Stomach (tissue), 9 donors: Measurements from ENCODE around the gene GRIA4. TPM values are rescaled to one million over a fixed set of nuclear protein-coding genes. Genes with fewer than 3 reads are reported as not detected.

Experiments used
- DNase-seq, 2 donors: peaks; one replicate each; pipeline versions ENCODE4 v3.0.0 to v3.0.0-alpha.2; 2013 to 2019
- H3K27ac ChIP-seq, 5 donors: fragments of 200-600 bp in 4 of 5; sonication (generic) in 4 of 5; one replicate each; pipeline ENCODE4 v1.5.1; 2013 to 2019; ENCODE audit warnings: mild to moderate bottlenecking in 1 of 5, moderate library complexity in 1 of 5
- H3K27me3 ChIP-seq, 3 donors: fragments of 200-600 bp; sonication (generic); one replicate each; pipeline ENCODE4 v1.5.1; 2017 to 2019; ENCODE audit warnings: mixed run types in 1 of 3
- H3K36me3 ChIP-seq, 4 donors: fragments of 200-600 bp; sonication (generic); 1 replicate in 3 of 4; 2 replicates in 1 of 4; pipeline ENCODE4 v1.5.1; 2016 to 2019
- H3K4me1 ChIP-seq, 4 donors: fragments of 200-600 bp; sonication (generic); one replicate each; pipeline ENCODE4 v1.5.1; 2016 to 2019
- H3K4me3 ChIP-seq, 4 donors: fragments of 200-600 bp; sonication (generic) in 3 of 4; one replicate each; pipeline ENCODE4 v1.5.1; 2016 to 2019; ENCODE audit warnings: mild to moderate bottlenecking in 1 of 4
- H3K9me3 ChIP-seq, 4 donors: fragments of 200-600 bp; sonication (generic); one replicate each; pipeline ENCODE4 v1.5.1; 2016 to 2019
- EP300 ChIP-seq: sonication (generic); formaldehyde crosslinking; IDR thresholded peaks from one replicate; pipeline ENCODE4 v1.6.1; 2017; ENCODE audit warnings: antibody characterized with exemption
- POLR2A ChIP-seq, 4 donors: fragments of 450-650 bp; IDR thresholded peaks; one replicate each; pipeline ENCODE4 v1.6.1; 2016; ENCODE audit warnings: antibody characterized with exemption in 4 of 4, control low read depth in 2 of 4, mild to moderate bottlenecking in 1 of 4, moderate library complexity in 1 of 4
- POLR2AphosphoS5 ChIP-seq, 3 donors: sonication (generic); formaldehyde crosslinking; IDR thresholded peaks; one replicate each; pipeline ENCODE4 v1.6.1; 2016; ENCODE audit warnings: antibody characterized with exemption in 3 of 3
- WGBS, 5 donors: extraction: QIAGEN DNeasy Blood & Tissue Kit in 3 of 5; methylation state at CpG; one replicate each; pipeline versions ENCODE4 v1.1.5 to v1.1.7; 2013 to 2018; 5-methylcytosine and 5-hydroxymethylcytosine counted together
- intact Hi-C: fragments of 100-400 bp; cut with DNase I; formaldehyde crosslinking; loops from one replicate; pipeline ENCODE4 v1.15.1; 2023; ENCODE audit warnings: low total_unique reads
- polyA plus RNA-seq, 3 donors: library from polyadenylated mRNA; stranded (reverse); fragments of 200-250 nt; gene quantifications; one replicate each; pipeline ENCODE4 v1.2.3, GENCODE V29; 2013
- total RNA-seq, 5 donors: library from RNA; depleted of rRNA; stranded (reverse); fragments of >200 nt; gene quantifications; one replicate each; pipeline versions ENCODE4 v1.1.0 to v1.2.3, GENCODE V29; 2014 to 2016
- TF ChIP-seq, protein P1 (sequence below), 7 experiments: fragments of 450-650 bp in 4 of 7; fragments of 200-600 bp in 3 of 7; sonication (generic) in 3 of 7; IDR thresholded peaks; one replicate each; pipeline ENCODE4 v1.5.1; 2016 to 2019; ENCODE audit warnings: antibody characterized with exemption in 7 of 7, control low read depth in 2 of 7, mild to moderate bottlenecking in 1 of 7
- donor health status: healthy with polysubstance abuse.
- donor health status: Bipolar disorder and iron deficiency.
- donor health status: healthy.

GRIA4 gene
- total and polyA plus RNA-seq, 8 donors = under 0.01 to 5.9 (median 2.0) TPM; not detected in 1

DNA sequence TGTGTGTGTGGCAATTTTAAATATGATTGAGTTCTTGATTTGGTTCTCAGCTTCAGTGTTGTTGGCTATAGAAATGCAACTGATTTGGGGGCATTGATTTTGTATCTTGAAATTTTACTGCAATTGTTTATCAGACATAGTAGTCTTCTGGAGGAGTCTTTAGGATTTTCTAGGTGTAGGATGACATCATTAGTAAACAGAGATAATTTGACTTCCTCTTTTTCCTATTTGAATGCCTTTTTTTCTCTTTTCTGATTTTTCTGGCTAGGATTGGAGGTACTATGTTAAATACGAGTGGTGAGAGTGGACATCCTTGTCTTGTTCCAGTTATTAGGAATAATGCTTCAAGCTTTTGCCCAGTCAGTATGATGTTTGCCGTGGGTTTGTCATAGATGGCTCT lies 287.3 kb downstream of the GRIA4 start:
- no peaks in the 10 kb centered on the region for H3K36me3 ChIP-seq
- no peaks in the 10 kb centered on the region for H3K9me3 ChIP-seq
- H3K27ac ChIP-seq = no peak overlapping the region
- intact Hi-C loops = no loop called here
- WGBS, 5 donors = 84 to 95% (median 89%) methylated on average over 2 of the region's 2 CpGs
- DNase-seq = no peak
- TF ChIP-seq EP300 (no peak), POLR2AphosphoS5 (IDR thresholded peaks at IDR 0.05) (no peak), POLR2A (IDR thresholded peaks at IDR 0.05) (no peak)
- TF ChIP-seq, protein P1, sequence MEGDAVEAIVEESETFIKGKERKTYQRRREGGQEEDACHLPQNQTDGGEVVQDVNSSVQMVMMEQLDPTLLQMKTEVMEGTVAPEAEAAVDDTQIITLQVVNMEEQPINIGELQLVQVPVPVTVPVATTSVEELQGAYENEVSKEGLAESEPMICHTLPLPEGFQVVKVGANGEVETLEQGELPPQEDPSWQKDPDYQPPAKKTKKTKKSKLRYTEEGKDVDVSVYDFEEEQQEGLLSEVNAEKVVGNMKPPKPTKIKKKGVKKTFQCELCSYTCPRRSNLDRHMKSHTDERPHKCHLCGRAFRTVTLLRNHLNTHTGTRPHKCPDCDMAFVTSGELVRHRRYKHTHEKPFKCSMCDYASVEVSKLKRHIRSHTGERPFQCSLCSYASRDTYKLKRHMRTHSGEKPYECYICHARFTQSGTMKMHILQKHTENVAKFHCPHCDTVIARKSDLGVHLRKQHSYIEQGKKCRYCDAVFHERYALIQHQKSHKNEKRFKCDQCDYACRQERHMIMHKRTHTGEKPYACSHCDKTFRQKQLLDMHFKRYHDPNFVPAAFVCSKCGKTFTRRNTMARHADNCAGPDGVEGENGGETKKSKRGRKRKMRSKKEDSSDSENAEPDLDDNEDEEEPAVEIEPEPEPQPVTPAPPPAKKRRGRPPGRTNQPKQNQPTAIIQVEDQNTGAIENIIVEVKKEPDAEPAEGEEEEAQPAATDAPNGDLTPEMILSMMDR (IDR thresholded peaks at IDR 0.05) = no peak
- no peaks in the 10 kb centered on the region for H3K27me3 ChIP-seq
- no peaks in the 10 kb centered on the region for H3K4me1 ChIP-seq
- H3K4me3 ChIP-seq = no peak overlapping the region

DNA sequence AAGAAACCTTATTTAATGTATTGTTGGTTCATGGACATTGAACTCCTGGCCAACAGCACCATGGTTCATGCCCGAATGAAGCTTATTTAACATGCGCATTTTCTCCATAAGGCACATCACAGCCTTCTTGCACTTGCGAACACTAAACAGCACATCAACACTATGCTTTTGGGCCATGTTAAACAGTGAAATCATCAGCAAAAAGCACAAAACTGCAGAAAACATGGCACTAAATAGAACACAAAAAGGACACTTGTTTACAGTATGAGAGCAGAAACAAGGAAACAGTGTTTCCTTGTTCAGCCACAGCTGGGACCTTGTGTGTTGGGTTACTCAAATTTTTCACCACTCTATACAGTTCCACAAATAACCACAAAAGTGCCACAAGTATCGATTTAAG lies 289.9 kb downstream of the GRIA4 start:
- DNase-seq = no peak
- Histone ChIP-seq H3K27ac (no peak overlapping the region), H3K36me3 (no peaks in the 10 kb centered on the region), H3K4me3 (no peak overlapping the region), H3K9me3 (no peaks in the 10 kb centered on the region), H3K27me3 (no peaks in the 10 kb centered on the region), H3K4me1 (no peaks in the 10 kb centered on the region)
- 88 to 89% (median 88%) methylated on average over 4 of the region's 4 CpGs for WGBS, 5 donors
- TF ChIP-seq, protein P1 (IDR thresholded peaks at IDR 0.05) = no peak
- no peak for TF ChIP-seq POLR2A (IDR thresholded peaks at IDR 0.05)
- TF ChIP-seq EP300 = no peak
- no peak for TF ChIP-seq POLR2AphosphoS5 (IDR thresholded peaks at IDR 0.05)
- intact Hi-C loops = no loop called here

DNA sequence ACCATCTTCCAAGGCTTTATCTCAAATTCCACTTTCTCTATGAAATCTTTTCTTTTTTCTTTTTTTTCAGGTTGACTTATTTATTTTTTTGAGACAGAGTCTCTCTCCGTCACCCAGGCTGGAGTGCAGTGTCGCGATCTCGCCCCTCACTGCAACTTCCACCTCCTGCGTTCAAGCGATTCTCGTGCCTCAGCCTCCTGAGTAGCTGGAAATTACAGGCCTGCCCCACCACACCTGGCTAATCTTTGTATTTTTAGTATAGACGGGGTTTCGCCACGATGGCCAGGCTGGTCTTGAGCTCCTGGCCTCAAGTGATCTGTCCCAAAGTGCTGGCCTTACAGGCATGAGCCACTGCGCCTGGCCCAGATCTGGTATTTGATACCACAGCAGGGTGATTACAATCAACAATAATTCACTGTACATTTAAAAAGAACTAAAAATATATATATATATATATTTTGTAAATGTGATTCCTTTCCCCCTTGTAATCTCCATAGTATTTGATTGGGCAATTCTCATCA lies 290.7 kb downstream of the GRIA4 start:
- intact Hi-C loops = no loop called here
- no peak for DNase-seq
- H3K4me1 ChIP-seq = no peaks in the 10 kb centered on the region
- no peaks in the 10 kb centered on the region for H3K36me3 ChIP-seq
- no peak overlapping the region for H3K27ac ChIP-seq
- WGBS, 5 donors = 92 to 96% (median 93%) methylated on average over 11 of the region's 11 CpGs
- no peaks in the 10 kb centered on the region for H3K27me3 ChIP-seq
- no peaks in the 10 kb centered on the region for H3K9me3 ChIP-seq
- TF ChIP-seq POLR2A (IDR thresholded peaks at IDR 0.05) = no peak
- TF ChIP-seq, protein P1 (IDR thresholded peaks at IDR 0.05) = no peak
- TF ChIP-seq POLR2AphosphoS5 (IDR thresholded peaks at IDR 0.05) = no peak
- TF ChIP-seq EP300 = no peak
- H3K4me3 ChIP-seq = no peak overlapping the region

DNA sequence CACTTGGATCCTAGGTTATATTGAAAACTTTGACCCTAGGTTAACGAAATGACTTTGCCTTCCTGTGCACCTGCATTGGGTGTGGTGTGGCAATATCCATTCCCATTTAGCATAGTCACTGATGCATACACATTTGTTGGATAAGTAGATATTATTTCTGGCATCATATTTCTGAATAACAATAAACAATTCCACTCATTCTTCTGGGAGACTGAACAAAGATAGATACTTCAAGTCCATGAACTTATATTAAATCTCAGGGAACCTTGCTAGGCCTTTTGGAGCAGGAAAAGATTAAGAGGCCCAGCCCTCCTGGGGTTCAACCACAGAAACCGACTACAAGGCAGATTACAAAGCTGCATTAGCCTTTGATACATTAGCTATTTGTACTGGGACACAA lies 293.2 kb downstream of the GRIA4 start:
- Histone ChIP-seq H3K27ac (no peak overlapping the region), H3K4me1 (no peaks in the 10 kb centered on the region), H3K9me3 (no peaks in the 10 kb centered on the region), H3K27me3 (no peaks in the 10 kb centered on the region), H3K36me3 (no peaks in the 10 kb centered on the region), H3K4me3 (no peak overlapping the region)
- DNase-seq = no peak
- WGBS, 5 donors = 52 to 68% (median 60%) methylated on average over 2 of the region's 2 CpGs
- TF ChIP-seq POLR2AphosphoS5 (IDR thresholded peaks at IDR 0.05) = no peak
- TF ChIP-seq EP300 = no peak
- TF ChIP-seq, protein P1 (IDR thresholded peaks at IDR 0.05) = no peak
- TF ChIP-seq POLR2A (IDR thresholded peaks at IDR 0.05) = no peak
- intact Hi-C loops = no loop called here
